GM18517 (cell line): ENCODE measurements around the gene RAD18.

ENCODE experiments used
- ATAC-seq: cut with Tn5 transposase; IDR thresholded peaks from one replicate; pipeline ENCODE4 v1.9.1; 2021; ENCODE audit warnings: mild to moderate bottlenecking, moderate library complexity; ENCODE audit not compliant: unreplicated experiment

Gene RAD18

GRCh38 chr3:8963137-8963853 is at the start of gene RAD18:
TSS of gene RAD18 (minus strand) at chr3:8963472. CDS start at chr3:8963385, 87 bp downstream.
- ATAC-seq, result peak; percentile 84

- no peak for ATAC-seq
Measured at GRCh38 chr3:9012521-9012920, 49.2 kb upstream of the RAD18 start.

- no peak for ATAC-seq
Measured at GRCh38 chr3:9009976-9010545, 46.8 kb upstream of the RAD18 start.

- no peak for ATAC-seq
Measured at GRCh38 chr3:9008550-9009255, 45.4 kb upstream of the RAD18 start.

- ATAC-seq, result no peak
Measured at GRCh38 chr3:9007928-9008327, 44.7 kb upstream of the RAD18 start.

- no peak for ATAC-seq
Measured at GRCh38 chr3:9007213-9007612, 43.9 kb upstream of the RAD18 start.

GRCh38 chr3:9000041-9000440 is 36.8 kb upstream of the RAD18 start:
- ATAC-seq, result no peak

GRCh38 chr3:8997151-8997550 is 33.9 kb upstream of the RAD18 start:
- no peak for ATAC-seq

GRCh38 chr3:8996681-8997121 is 33.4 kb upstream of the RAD18 start:
- no peak for ATAC-seq

- ATAC-seq, result no peak
Measured at GRCh38 chr3:8996216-8996615, 32.9 kb upstream of the RAD18 start.

GRCh38 chr3:8994226-8994625 is 31.0 kb upstream of the RAD18 start:
- no peak for ATAC-seq

- ATAC-seq, result no peak
Measured at GRCh38 chr3:8993331-8993730, 30.1 kb upstream of the RAD18 start.

- ATAC-seq, result no peak
Measured at GRCh38 chr3:8992854-8993253, 29.6 kb upstream of the RAD18 start.

- no peak for ATAC-seq
Measured at GRCh38 chr3:8992199-8992598, 28.9 kb upstream of the RAD18 start.

- no peak for ATAC-seq
Measured at GRCh38 chr3:8990266-8991215, 27.3 kb upstream of the RAD18 start.

- ATAC-seq, result no peak
Measured at GRCh38 chr3:8988791-8989558, 25.7 kb upstream of the RAD18 start.

GRCh38 chr3:8988384-8988655 is 25.0 kb upstream of the RAD18 start:
- no peak for ATAC-seq

- ATAC-seq, result peak; percentile 71
Measured at GRCh38 chr3:8987645-8988383, 24.5 kb upstream of the RAD18 start.

GRCh38 chr3:8987226-8987625 is 24.0 kb upstream of the RAD18 start:
- ATAC-seq, result no peak

GRCh38 chr3:8986741-8987140 is 23.5 kb upstream of the RAD18 start:
- no peak for ATAC-seq
